Neural progenitor cell (in vitro differentiated cells): ENCODE measurements around the gene TTC23L.

Experiments
- EZH2 ChIP-seq: fragments of 200-600 bp; sonication (generic); IDR thresholded peaks from 2 replicates; pipeline ENCODE4 v1.6.1; 2017; ENCODE audit warnings: antibody characterized with exemption, mild to moderate bottlenecking, moderate library complexity
- TF ChIP-seq, protein P1 (sequence below): fragments of 200-600 bp; sonication (generic); IDR thresholded peaks from 2 replicates; pipeline ENCODE4 v1.5.1; 2017; ENCODE audit warnings: antibody characterized with exemption, mild to moderate bottlenecking

DNA sequence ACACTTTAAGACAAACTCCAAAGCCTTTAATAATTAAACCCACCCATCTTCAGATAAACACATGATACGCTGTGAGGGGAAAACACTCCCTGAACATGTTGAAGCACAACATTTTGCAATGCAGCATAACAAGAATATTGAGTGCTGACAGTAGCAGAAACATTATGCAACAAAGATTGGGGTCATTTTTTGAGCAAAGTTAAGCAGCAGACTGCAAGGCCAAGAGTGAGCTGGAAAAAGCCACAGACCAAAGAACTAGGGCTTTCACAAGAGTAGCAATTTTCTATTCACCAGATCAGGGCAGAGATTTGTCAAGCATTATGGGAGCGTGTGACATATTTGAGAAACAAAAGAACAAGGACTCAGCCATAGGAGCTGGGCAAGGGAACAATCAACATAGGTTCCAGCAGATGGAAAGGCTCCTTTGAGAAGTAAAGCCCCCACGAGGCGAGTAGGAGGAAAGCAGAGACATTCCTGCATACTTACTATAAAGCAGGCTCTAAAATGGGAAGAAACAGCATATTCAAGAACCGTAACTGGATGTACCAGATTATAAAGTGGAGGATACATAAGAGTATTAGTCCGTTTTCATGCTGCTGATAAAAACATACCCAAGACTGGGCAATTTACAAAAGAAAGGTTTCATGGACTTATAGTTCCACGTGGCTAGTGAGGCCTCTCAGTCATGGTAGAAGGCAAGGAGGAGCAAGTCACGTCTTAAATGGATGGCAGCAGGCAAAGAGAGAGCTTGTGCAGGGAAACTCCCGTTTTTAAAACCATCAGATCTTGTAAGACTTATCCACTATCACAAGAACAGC lies 4.8 kb upstream of the TTC23L start:
- TF ChIP-seq, protein P1, sequence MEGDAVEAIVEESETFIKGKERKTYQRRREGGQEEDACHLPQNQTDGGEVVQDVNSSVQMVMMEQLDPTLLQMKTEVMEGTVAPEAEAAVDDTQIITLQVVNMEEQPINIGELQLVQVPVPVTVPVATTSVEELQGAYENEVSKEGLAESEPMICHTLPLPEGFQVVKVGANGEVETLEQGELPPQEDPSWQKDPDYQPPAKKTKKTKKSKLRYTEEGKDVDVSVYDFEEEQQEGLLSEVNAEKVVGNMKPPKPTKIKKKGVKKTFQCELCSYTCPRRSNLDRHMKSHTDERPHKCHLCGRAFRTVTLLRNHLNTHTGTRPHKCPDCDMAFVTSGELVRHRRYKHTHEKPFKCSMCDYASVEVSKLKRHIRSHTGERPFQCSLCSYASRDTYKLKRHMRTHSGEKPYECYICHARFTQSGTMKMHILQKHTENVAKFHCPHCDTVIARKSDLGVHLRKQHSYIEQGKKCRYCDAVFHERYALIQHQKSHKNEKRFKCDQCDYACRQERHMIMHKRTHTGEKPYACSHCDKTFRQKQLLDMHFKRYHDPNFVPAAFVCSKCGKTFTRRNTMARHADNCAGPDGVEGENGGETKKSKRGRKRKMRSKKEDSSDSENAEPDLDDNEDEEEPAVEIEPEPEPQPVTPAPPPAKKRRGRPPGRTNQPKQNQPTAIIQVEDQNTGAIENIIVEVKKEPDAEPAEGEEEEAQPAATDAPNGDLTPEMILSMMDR: peak; percentile 14
- TF ChIP-seq EZH2: no peak
